ENCODE measurements around the gene CREB5. TPM values are rescaled to one million over a fixed set of nuclear protein-coding genes. Genes with fewer than 3 reads are reported as not detected.

Gene CREB5
- total and polyA plus RNA-seq, 2 of the 13 experiments (the other 11 are each of a cell fraction or from before 2014, with no cell fraction given), result 0.38 to 0.71 TPM

GRCh38 chr7:28773423-28774145 is 361.3 kb downstream of the CREB5 start:
- FAIRE-seq, result no peak
- Histone ChIP-seq H3K79me2 (ENCODE audit: insufficient read depth, low read length) (no peaks in the 10 kb centered on the region), H3K4me3 (replicated peaks in 1 of 3; ENCODE audit: insufficient read depth in 1 of 3, low read depth in 2 of 3, low read length in 3 of 3) (no peak overlapping the region), H3K27me3 (ENCODE audit: control insufficient read depth in 1 of 2, insufficient read depth in 2 of 2, low read length in 2 of 2) (peaks cover 0 to 21% of the 10 kb centered on the region in 2 experiments; a peak in 3 of 5 replicates), H3K36me3 (replicated peaks in 1 of 2; ENCODE audit: control insufficient read depth in 1 of 2, insufficient read depth in 2 of 2, low read length in 2 of 2) (no peaks in the 10 kb centered on the region), H3K27ac (ENCODE audit: extremely low read length, insufficient read depth, low read length) (no peak overlapping the region), H3K9me3 (ENCODE audit: low read length) (no peaks in the 10 kb centered on the region), H3K9ac (ENCODE audit: insufficient read depth, low read depth, low read length) (no peak overlapping the region), H3K4me1 (ENCODE audit: insufficient read depth, low read length) (no peaks in the 10 kb centered on the region), H2AFZ (ENCODE audit: low read length) (no peak overlapping the region), H3K4me2 (ENCODE audit: low read depth, low read length) (no peak overlapping the region), H4K20me1 (ENCODE audit: insufficient read depth, low read length) (no peaks in the 10 kb centered on the region)
- in situ Hi-C loops (cut with HindIII; ENCODE audit: extremely low pct_ligation_motif_present, low pct_unique_long_range_greater_than_20kb) (no loop called here), intact Hi-C loops (cut with micrococcal nuclease; ENCODE audit: unreplicated experiment) (no loop called here)
- BruUV-seq (replicated peaks), result no TSS peak
- no peak for ATAC-seq
- ChIA-PET CTCF (ENCODE audit: low intra/inter-chr PET ratio, low total read pairs) (no interaction called here), POLR2A (no interaction called here)
- WGBS (ENCODE audit: low lambda C conversion rate), result 4% methylated on average over 6 of the region's 6 CpGs
- DNase-seq (ENCODE audit: low spot score), result no peak
- no peak for TF ChIP-seq MED1 (CRISPR knock-in tag; IDR thresholded peaks at IDR 0.05)
- TF ChIP-seq ZNF839 (CRISPR knock-in tag; IDR thresholded peaks at IDR 0.05; ENCODE audit: borderline replicate concordance), result no peak
- TF ChIP-seq ZMAT5 (CRISPR knock-in tag; IDR thresholded peaks at IDR 0.05; ENCODE audit: borderline replicate concordance, low read depth), result no peak
- TF ChIP-seq HCFC1 (IDR thresholded peaks at IDR 0.05; ENCODE audit: low read depth, low read length), result no peak
- no peak for TF ChIP-seq ZNF556 (CRISPR knock-in tag; IDR thresholded peaks at IDR 0.05; ENCODE audit: borderline replicate concordance)
- TF ChIP-seq FOSL2 (CRISPR knock-in tag; IDR thresholded peaks at IDR 0.05), result no peak
- TF ChIP-seq KLF13 (CRISPR knock-in tag; IDR thresholded peaks at IDR 0.05), result no peak
- TF ChIP-seq ZSCAN30 (CRISPR knock-in tag; IDR thresholded peaks at IDR 0.05), result no peak
- TF ChIP-seq HOXA5 (CRISPR knock-in tag; IDR thresholded peaks at IDR 0.05), result no peak
- no peak for TF ChIP-seq NR0B2 (CRISPR knock-in tag; IDR thresholded peaks at IDR 0.05)
- TF ChIP-seq NCOA5 (CRISPR knock-in tag; IDR thresholded peaks at IDR 0.05), result no peak
- TF ChIP-seq ZNF792 (CRISPR knock-in tag; IDR thresholded peaks at IDR 0.05), result no peak
- TF ChIP-seq, protein P1, sequence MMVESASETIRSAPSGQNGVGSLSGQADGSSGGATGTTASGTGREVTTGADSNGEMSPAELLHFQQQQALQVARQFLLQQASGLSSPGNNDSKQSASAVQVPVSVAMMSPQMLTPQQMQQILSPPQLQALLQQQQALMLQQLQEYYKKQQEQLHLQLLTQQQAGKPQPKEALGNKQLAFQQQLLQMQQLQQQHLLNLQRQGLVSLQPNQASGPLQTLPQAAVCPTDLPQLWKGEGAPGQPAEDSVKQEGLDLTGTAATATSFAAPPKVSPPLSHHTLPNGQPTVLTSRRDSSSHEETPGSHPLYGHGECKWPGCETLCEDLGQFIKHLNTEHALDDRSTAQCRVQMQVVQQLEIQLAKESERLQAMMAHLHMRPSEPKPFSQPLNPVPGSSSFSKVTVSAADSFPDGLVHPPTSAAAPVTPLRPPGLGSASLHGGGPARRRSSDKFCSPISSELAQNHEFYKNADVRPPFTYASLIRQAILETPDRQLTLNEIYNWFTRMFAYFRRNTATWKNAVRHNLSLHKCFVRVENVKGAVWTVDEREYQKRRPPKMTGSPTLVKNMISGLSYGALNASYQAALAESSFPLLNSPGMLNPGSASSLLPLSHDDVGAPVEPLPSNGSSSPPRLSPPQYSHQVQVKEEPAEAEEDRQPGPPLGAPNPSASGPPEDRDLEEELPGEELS (CRISPR knock-in tag; IDR thresholded peaks at IDR 0.05), result no peak
- no peak for TF ChIP-seq ZC3H4 (CRISPR knock-in tag; IDR thresholded peaks at IDR 0.05; ENCODE audit: borderline replicate concordance)
